ENCODE results near the gene CCHCR1.

- TF ChIP-seq GATA2 (IDR thresholded peaks at IDR 0.05; ENCODE audit: low read depth, low read length) (no peak), GATA3 (IDR thresholded peaks at IDR 0.05; ENCODE audit: low read depth, low read length) (no peak)
These were observed 37.3 kb downstream of the CCHCR1 start, which contains the start of gene CDSN for GRCh38 chr6:31120151-31120915.
